ENCODE results near the gene PACSIN1. TPM values are rescaled to one million over a fixed set of nuclear protein-coding genes. Genes with fewer than 3 reads are reported as not detected.
"Not testable (repeated sequence)": the region's sequence is repeated elsewhere in the genome, so short reads cannot be mapped to it uniquely, and the experiment has no call there.

Gene PACSIN1
- total RNA-seq, 1 donor = not detected

DNA sequence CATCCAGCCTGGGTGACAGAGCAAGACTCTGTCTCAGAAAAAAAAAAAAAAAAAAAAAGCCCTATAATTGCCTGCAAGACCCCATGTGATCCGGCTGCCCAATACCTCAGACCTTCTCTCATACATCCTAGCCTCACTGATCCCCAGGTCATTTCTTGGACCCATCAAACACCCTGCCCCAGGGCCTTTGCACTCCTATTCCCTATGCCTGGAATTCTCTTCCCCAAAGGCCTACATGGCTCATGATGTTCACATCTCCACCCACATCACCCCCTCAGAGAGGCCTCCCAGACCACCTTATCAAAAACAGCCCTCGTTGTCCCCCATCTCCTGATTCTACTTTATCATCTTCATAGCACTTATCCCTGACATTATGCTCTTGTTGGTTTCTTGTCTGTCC is 8.9 kb downstream of the PACSIN1 start:
- no peak for TF ChIP-seq CTCF (IDR thresholded peaks at IDR 0.05; ENCODE audit: insufficient read depth, low read length)
- DNase-seq (ENCODE audit: low read depth) = no peak

DNA sequence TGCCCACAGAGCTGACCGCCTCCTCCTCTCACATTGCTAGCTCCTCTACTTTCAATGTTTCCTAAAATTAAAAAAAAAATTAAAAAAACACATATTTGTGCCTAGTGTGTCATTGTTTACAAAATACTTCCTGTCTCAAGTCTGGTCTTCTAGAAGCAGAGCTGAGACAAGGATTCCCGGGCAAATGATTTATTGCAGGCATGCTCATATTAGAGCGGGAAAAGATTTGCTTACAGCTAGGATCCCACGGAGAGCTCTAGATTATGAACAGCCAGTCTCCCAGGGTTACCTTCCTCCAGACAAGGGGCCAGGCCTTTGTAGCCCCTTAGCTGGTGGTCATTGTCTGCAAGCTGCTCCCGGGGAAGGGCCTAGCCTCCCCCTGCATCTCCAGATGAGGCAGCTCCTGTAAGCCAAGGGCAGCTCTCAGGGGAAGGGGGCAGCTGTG is 9.4 kb downstream of the PACSIN1 start:
- DNase-seq (ENCODE audit: low read depth) = no peak
- TF ChIP-seq CTCF (IDR thresholded peaks at IDR 0.05; ENCODE audit: insufficient read depth, low read length) = no peak
- no peak overlapping the region for H3K4me3 ChIP-seq (ENCODE audit: low read depth, low read length)

More for the DNA sequence above, 8.9 kb downstream of the PACSIN1 start:
- H3K4me3 ChIP-seq (ENCODE audit: low read depth, low read length) = no peak overlapping the region

GRCh38 chr6:34475767-34476328 is 10.0 kb downstream of the PACSIN1 start:
- H3K4me3 ChIP-seq (ENCODE audit: low read depth, low read length) = no peak overlapping the region
- DNase-seq (ENCODE audit: low read depth) = no peak
- TF ChIP-seq CTCF (IDR thresholded peaks at IDR 0.05; ENCODE audit: insufficient read depth, low read length) = no peak

GRCh38 chr6:34476447-34476846 is 10.6 kb downstream of the PACSIN1 start:
- TF ChIP-seq CTCF (IDR thresholded peaks at IDR 0.05; ENCODE audit: insufficient read depth, low read length) = no peak
- DNase-seq (ENCODE audit: low read depth) = no peak
- no peak overlapping the region for H3K4me3 ChIP-seq (ENCODE audit: low read depth, low read length)

DNA sequence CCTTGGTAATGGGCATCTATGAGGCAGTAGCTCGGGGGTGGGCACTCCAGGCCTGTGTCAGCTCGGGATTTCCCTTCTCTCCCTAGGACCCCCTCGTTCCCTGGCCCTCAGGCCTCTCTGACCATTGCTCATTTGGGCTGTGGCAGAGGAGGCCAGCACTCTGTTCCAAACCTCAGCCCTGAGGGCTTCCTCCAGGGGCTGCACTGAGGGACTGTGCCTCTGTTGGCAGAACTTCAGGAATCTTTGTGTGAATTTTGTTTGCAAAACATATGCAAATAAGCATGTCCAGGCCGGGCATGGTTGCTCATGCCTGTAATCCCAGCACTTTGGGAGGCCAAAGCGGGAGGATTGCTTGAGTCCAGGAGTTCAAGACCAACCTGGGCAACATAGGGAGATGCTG is 11.0 kb downstream of the PACSIN1 start:
- no peak for TF ChIP-seq CTCF (IDR thresholded peaks at IDR 0.05; ENCODE audit: insufficient read depth, low read length)
- H3K4me3 ChIP-seq (ENCODE audit: low read depth, low read length) = no peak overlapping the region

DNA sequence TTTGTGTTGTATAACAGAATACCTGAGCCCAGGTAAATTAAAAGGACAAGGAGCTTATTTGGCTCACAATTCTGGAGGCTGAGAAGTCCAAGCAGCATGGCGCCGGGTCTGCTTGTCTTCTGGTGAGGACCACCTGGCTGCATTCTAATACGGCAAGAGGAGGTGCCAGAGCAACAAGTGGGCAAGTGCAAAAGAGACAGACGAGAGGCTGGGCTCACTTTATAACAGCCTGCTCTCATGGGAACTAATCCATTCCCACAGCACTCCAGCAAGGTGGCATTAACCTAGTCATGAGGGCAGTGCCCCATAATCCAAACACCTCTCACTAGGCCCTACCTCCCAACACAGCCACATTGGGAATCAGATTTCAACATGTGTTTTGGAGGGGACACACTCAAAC is 12.9 kb downstream of the PACSIN1 start:
- TF ChIP-seq CTCF (IDR thresholded peaks at IDR 0.05; ENCODE audit: insufficient read depth, low read length) = no peak
- no peak for DNase-seq (ENCODE audit: low read depth)
- no peak overlapping the region for H3K4me3 ChIP-seq (ENCODE audit: low read depth, low read length)

More for the DNA sequence above, 11.0 kb downstream of the PACSIN1 start:
- no peak for DNase-seq (ENCODE audit: low read depth)

GRCh38 chr6:34483781-34484180 is 17.9 kb downstream of the PACSIN1 start:
- DNase-seq (ENCODE audit: low read depth); H3K4me3 ChIP-seq (ENCODE audit: low read depth, low read length): not testable (repeated sequence)

All from fibroblast of the aortic adventitia (primary cell).